Endodermal cell (in vitro differentiated cells): Measurements from ENCODE around the gene SCAF8. TPM values are rescaled to one million over a fixed set of nuclear protein-coding genes. Genes with fewer than 3 reads are reported as not detected.

Experiments used
- DNase-seq: peaks from one replicate; pipeline ENCODE4 v3.0.0-alpha.2; 2017
- H3K27ac ChIP-seq: 2 replicates; pipeline ENCODE4 v1.5.1; 2013; ENCODE audit warnings: mild to moderate bottlenecking, low read depth, low read length, moderate library complexity
- H3K27me3 ChIP-seq: 2 replicates; pipeline ENCODE4 v1.6.1; 2013; ENCODE audit warnings: mild to moderate bottlenecking, low read length, moderate library complexity; ENCODE audit not compliant: insufficient read depth, control insufficient read depth, poor library complexity, severe bottlenecking
- H3K36me3 ChIP-seq: 2 replicates; pipeline ENCODE4 v1.7.0; 2013; ENCODE audit warnings: mild to moderate bottlenecking, low read length, moderate library complexity; ENCODE audit not compliant: control insufficient read depth, insufficient read depth
- H3K4me1 ChIP-seq: one replicate; pipeline ENCODE4 v1.7.0; 2013; ENCODE audit warnings: low read length; ENCODE audit not compliant: control insufficient read depth, insufficient read depth
- H3K4me3 ChIP-seq: 2 replicates; pipeline ENCODE4 v1.5.1; 2013; ENCODE audit warnings: mild to moderate bottlenecking, low read length, moderate library complexity
- H3K9ac ChIP-seq: 2 replicates; pipeline ENCODE4 v1.6.1; 2013; ENCODE audit warnings: mild to moderate bottlenecking, low read length, moderate library complexity; ENCODE audit not compliant: poor library complexity, severe bottlenecking; ENCODE audit errors: extremely low read depth
- H3K9me3 ChIP-seq: 2 replicates; pipeline ENCODE4 v1.6.1; 2013; ENCODE audit warnings: mild to moderate bottlenecking, low read length, moderate library complexity; ENCODE audit not compliant: control insufficient read depth
- H3K27ac Mint-ChIP-seq: 2 replicates; pipeline ENCODE4 v1.8.0; 2020; ENCODE audit warnings: mixed read lengths
- H3K27me3 Mint-ChIP-seq: 2 replicates; pipeline ENCODE4 v1.8.0; 2021; ENCODE audit warnings: mild to moderate bottlenecking, mixed read lengths; ENCODE audit not compliant: insufficient read depth
- H3K36me3 Mint-ChIP-seq: 2 replicates; pipeline ENCODE4 v1.8.0; 2020; ENCODE audit warnings: low read depth, mixed read lengths
- H3K4me1 Mint-ChIP-seq: 2 replicates; pipeline ENCODE4 v1.8.0; 2020; ENCODE audit warnings: mixed read lengths
- H3K4me3 Mint-ChIP-seq: 2 replicates; pipeline ENCODE4 v1.8.0; 2020; ENCODE audit warnings: mild to moderate bottlenecking, moderate library complexity, mixed read lengths
- H3K9me3 Mint-ChIP-seq: 2 replicates; pipeline ENCODE4 v1.8.0; 2020; ENCODE audit warnings: mild to moderate bottlenecking, mixed read lengths
- CTCF ChIP-seq: fragments of 200-600 bp; sonication (generic); conservative IDR thresholded peaks from 2 replicates; pipeline ENCODE4 v1.5.0; 2021; ENCODE audit warnings: antibody characterized with exemption, mild to moderate bottlenecking
- WGBS, 2 experiments: methylation state at CpG; one replicate each; pipeline versions ENCODE4 v1.1.5 to v1.1.7; 2013; ENCODE audit warnings: missing lambda C conversion rate in 2 of 2, mixed read lengths in 1 of 2; ENCODE audit not compliant: insufficient coverage in 1 of 2, insufficient read length in 1 of 2; 5-methylcytosine and 5-hydroxymethylcytosine counted together
- total RNA-seq, 2 donors: library from RNA; stranded (reverse); fragmentation: NEBNext Ultra II Directional in 1 of 2; extraction: Animal tissue kit (Norgen Biotek cat#: 25700) in 1 of 2; gene quantifications; 2 replicates in 1 of 2; 3 replicates in 1 of 2; pipeline ENCODE4 v1.2.1, GENCODE V29; 2021

Gene SCAF8
- total RNA-seq, 2 donors from 2014 or later, result 49.7 to 56.2 TPM

GRCh38 chr6:154706389-154706788 lies 26.8 kb upstream of the SCAF8 start:
- Mint-ChIP-seq H3K4me3 (no peak overlapping the region), H3K27ac (no peak overlapping the region), H3K4me1 (no peaks in the 10 kb centered on the region), H3K36me3 (no peaks in the 10 kb centered on the region), H3K9me3 (no peaks in the 10 kb centered on the region), H3K27me3 (no peaks in the 10 kb centered on the region)
- WGBS, 2 experiments, result 100% methylated on average over 1 to 2 of the region's 2 CpGs
- Histone ChIP-seq H3K27ac (no peak overlapping the region), H3K36me3 (no peaks in the 10 kb centered on the region), H3K27me3 (no peaks in the 10 kb centered on the region), H3K9ac (no peak overlapping the region), H3K4me3 (no peak overlapping the region), H3K4me1 (no peaks in the 10 kb centered on the region), H3K9me3 (no peaks in the 10 kb centered on the region)
- no peak for DNase-seq
- TF ChIP-seq CTCF, result no peak

GRCh38 chr6:154709621-154710020 lies 23.6 kb upstream of the SCAF8 start:
- Mint-ChIP-seq H3K9me3 (no peaks in the 10 kb centered on the region), H3K36me3 (no peaks in the 10 kb centered on the region), H3K27me3 (no peaks in the 10 kb centered on the region), H3K4me3 (no peak overlapping the region), H3K27ac (no peak overlapping the region), H3K4me1 (no peaks in the 10 kb centered on the region)
- DNase-seq, result no peak
- Histone ChIP-seq H3K27ac (no peak overlapping the region), H3K27me3 (no peaks in the 10 kb centered on the region), H3K4me1 (no peaks in the 10 kb centered on the region), H3K36me3 (no peaks in the 10 kb centered on the region), H3K4me3 (no peak overlapping the region), H3K9ac (no peak overlapping the region), H3K9me3 (no peaks in the 10 kb centered on the region)
- TF ChIP-seq CTCF, result no peak
- WGBS, 2 experiments, result 72 to 80% methylated on average over 1 to 3 of the region's 3 CpGs

GRCh38 chr6:154710689-154711088 lies 22.5 kb upstream of the SCAF8 start:
- Mint-ChIP-seq H3K9me3 (no peaks in the 10 kb centered on the region), H3K27ac (no peak overlapping the region), H3K27me3 (no peaks in the 10 kb centered on the region), H3K4me1 (no peaks in the 10 kb centered on the region), H3K4me3 (no peak overlapping the region), H3K36me3 (no peaks in the 10 kb centered on the region)
- H3K9me3 ChIP-seq, result no peaks in the 10 kb centered on the region
- no peak for DNase-seq
- H3K9ac ChIP-seq, result no peak overlapping the region
- 83% methylated on average over 2 of the region's 2 CpGs; no CpG with 5 or more reads in 1 of the 2 experiments for WGBS, 2 experiments
- no peak overlapping the region for H3K4me3 ChIP-seq
- no peak for TF ChIP-seq CTCF
- no peaks in the 10 kb centered on the region for H3K36me3 ChIP-seq
- H3K27me3 ChIP-seq, result no peaks in the 10 kb centered on the region
- H3K4me1 ChIP-seq, result no peaks in the 10 kb centered on the region
- no peak overlapping the region for H3K27ac ChIP-seq
